Heart right ventricle (tissue), 16 donors: ENCODE results near the gene LASP1. TPM values are rescaled to one million over a fixed set of nuclear protein-coding genes. Genes with fewer than 3 reads are reported as not detected.

Source experiments
- ATAC-seq, 8 donors: fragments of 200-7000 bp; cut with Tn5 transposase; one replicate each; pipeline ENCODE4 v1.9.1; 2020; ENCODE audit warnings: mild to moderate bottlenecking in 8 of 8, moderate library complexity in 8 of 8, moderate number of reproducible peaks in 1 of 8
- DNase-seq, 2 donors: peaks; one replicate each; pipeline ENCODE4 v3.0.0-alpha.2; 2020
- H3K27ac ChIP-seq, 10 donors: fragments of 200-600 bp; sonication (generic) in 2 of 10; one replicate each; pipeline versions ENCODE4 v1.5.0 to v1.8.0; 2020 to 2022; ENCODE audit warnings: mild to moderate bottlenecking in 3 of 10
- H3K27me3 ChIP-seq, 7 donors: fragments of 200-600 bp; one replicate each; pipeline ENCODE4 v1.8.0; 2021 to 2022; ENCODE audit warnings: mild to moderate bottlenecking in 2 of 7
- H3K36me3 ChIP-seq, 9 donors: fragments of 200-600 bp; sonication (generic) in 1 of 9; one replicate each; pipeline versions ENCODE4 v1.5.0 to v1.8.0; 2020 to 2022; ENCODE audit warnings: mild to moderate bottlenecking in 2 of 9
- H3K4me1 ChIP-seq, 9 donors: fragments of 200-600 bp; sonication (generic) in 1 of 9; one replicate each; pipeline versions ENCODE4 v1.5.0 to v1.8.0; 2020 to 2022; ENCODE audit warnings: mild to moderate bottlenecking in 4 of 9
- H3K4me3 ChIP-seq, 10 donors: fragments of 200-600 bp; sonication (generic) in 2 of 10; one replicate each; pipeline versions ENCODE4 v1.5.0 to v1.8.0; 2020 to 2022; ENCODE audit warnings: mild to moderate bottlenecking in 7 of 10, moderate library complexity in 2 of 10
- H3K9me3 ChIP-seq, 11 donors: fragments of 200-600 bp in 10 of 11; sonication (generic) in 2 of 11; one replicate each; pipeline versions ENCODE4 v1.5.0 to v1.8.0; 2013 to 2022; ENCODE audit warnings: mild to moderate bottlenecking in 2 of 11, control low read depth in 1 of 11, moderate library complexity in 1 of 11
- WGBS, 2 donors: extraction: QIAGEN DNeasy Blood & Tissue Kit; methylation state at CpG; one replicate each; pipeline ENCODE4 v1.1.7; 2013; ENCODE audit warnings: inconsistent platforms in 1 of 2; 5-methylcytosine and 5-hydroxymethylcytosine counted together
- intact Hi-C, 10 donors: fragments of 100-400 bp; cut with DNase I; formaldehyde crosslinking; loops; one replicate each; pipeline versions ENCODE4 v1.11.1 to v1.14.2; 2022
- polyA plus RNA-seq, 2 donors: library from polyadenylated mRNA; stranded (reverse); fragments of 200-250 nt; gene quantifications; one replicate each; pipeline ENCODE4 v1.2.3, GENCODE V29; 2013
- total RNA-seq, 10 donors: library from RNA; stranded (reverse); fragmentation: NEBNext Ultra II Directional in 3 of 10; extraction: Animal tissue kit (Norgen Biotek cat#: 25700) in 3 of 10; gene quantifications; one replicate each; pipeline versions ENCODE4 v1.2.1 to v1.2.4, GENCODE V29; 2021 to 2023
- TF ChIP-seq, protein P1 (sequence below), 9 donors: fragments of 200-600 bp; sonication (generic) in 2 of 9; IDR thresholded peaks; one replicate each; pipeline versions ENCODE4 v1.5.0 to v1.8.0; 2021 to 2022; ENCODE audit warnings: antibody characterized with exemption in 9 of 9, mild to moderate bottlenecking in 5 of 9, moderate library complexity in 1 of 9
- donor health status: Arrhythmogenic right ventricular cardiomyopathy.
- donor health status: ischemic (EF 13 %, LVEDD 7.1; RV severe dilation, severe dysfunction).
- donor health status: healthy with polysubstance abuse.
- donor health status: DM: no; HTN: yes; CAD: no.
- donor health status: DM: no; HTN: no; CAD: no.
- donor health status: ischemic (EF 25% LVEDD 6.9; RV normal size, moderate dysfunction).
- donor health status: ischemic (EF 25% LVEDD 5.7; RV mildly dilated, moderate dysfunction).
- donor health status: healthy.
- donor health status: DM: yes; HTN: yes; CAD: no.
- donor health status: Ischemic cardiomyopathy.
- donor health status: ischemic (EF 35%, LVEDD 5.7; RV mildly dilated, moderate dysfunction).
- donor health status: nonischemic (EF 11% LVEDD 7.7; RV severe dilation, severe dysfunction).
- donor health status: DM: yes; HTN: yes; CAD: no.
- donor health status: PGD.
- donor health status: ischemic (EF 29% LVEDD 5.4; RV normal size, mild dysfunction).
- donor health status: nonischemic (EF 23%, LVEDD 6.1; RV moderate dilation, normal function).

LASP1 gene
- total and polyA plus RNA-seq, 12 donors: 19.5 to 56.9 (median 23.0) TPM

DNA sequence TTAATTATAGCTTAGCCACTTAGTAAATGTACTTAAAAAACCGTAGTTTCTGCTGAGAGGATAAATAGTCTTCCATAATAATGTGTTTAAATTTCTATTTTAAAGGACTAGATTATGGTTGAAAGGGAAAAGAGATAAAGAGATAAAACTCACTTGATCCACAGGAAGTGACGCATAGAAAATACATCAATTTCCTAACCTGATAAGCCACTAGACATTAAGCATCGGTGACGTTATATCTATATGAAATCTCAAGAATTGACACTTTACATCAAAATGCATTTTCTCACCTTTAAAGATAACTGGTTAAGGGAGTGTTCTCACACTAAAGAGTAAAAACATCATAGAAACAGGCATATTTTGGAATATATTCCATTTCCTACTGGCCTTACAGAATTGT, 91.6 kb downstream of the LASP1 start:
- no peaks in the 10 kb centered on the region for H3K36me3 ChIP-seq
- H3K9me3 ChIP-seq: no peaks in the 10 kb centered on the region
- intact Hi-C loops: loop anchor here in 1 of 10 donors (10.0 kb wide), 1 partner anchor 87 kb away; the partner anchor contains the start of gene LASP1
- WGBS, 2 donors: 59 to 62% methylated on average over 4 of the region's 4 CpGs
- no peak for DNase-seq
- TF ChIP-seq, protein P1, sequence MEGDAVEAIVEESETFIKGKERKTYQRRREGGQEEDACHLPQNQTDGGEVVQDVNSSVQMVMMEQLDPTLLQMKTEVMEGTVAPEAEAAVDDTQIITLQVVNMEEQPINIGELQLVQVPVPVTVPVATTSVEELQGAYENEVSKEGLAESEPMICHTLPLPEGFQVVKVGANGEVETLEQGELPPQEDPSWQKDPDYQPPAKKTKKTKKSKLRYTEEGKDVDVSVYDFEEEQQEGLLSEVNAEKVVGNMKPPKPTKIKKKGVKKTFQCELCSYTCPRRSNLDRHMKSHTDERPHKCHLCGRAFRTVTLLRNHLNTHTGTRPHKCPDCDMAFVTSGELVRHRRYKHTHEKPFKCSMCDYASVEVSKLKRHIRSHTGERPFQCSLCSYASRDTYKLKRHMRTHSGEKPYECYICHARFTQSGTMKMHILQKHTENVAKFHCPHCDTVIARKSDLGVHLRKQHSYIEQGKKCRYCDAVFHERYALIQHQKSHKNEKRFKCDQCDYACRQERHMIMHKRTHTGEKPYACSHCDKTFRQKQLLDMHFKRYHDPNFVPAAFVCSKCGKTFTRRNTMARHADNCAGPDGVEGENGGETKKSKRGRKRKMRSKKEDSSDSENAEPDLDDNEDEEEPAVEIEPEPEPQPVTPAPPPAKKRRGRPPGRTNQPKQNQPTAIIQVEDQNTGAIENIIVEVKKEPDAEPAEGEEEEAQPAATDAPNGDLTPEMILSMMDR (IDR thresholded peaks at IDR 0.05): no peak
- no peak overlapping the region for H3K4me3 ChIP-seq
- no peak for ATAC-seq
- H3K27ac ChIP-seq: no peak overlapping the region
- no peaks in the 10 kb centered on the region for H3K27me3 ChIP-seq
- H3K4me1 ChIP-seq: no peaks in the 10 kb centered on the region

GRCh38 chr17:38967290-38967738, 97.5 kb downstream of the LASP1 start, which contains the start of gene FBXO47:
TSS of gene FBXO47 (minus strand) at chr17:38967403. CDS start at chr17:38963025, 4,378 bp downstream.
- H3K36me3 ChIP-seq: no peaks in the 10 kb centered on the region
- H3K27ac ChIP-seq: peak within 1 kb of the TSS; percentile 12 to 87 (median 72)
- TF ChIP-seq, protein P1 (IDR thresholded peaks at IDR 0.05): peak in 6 of 9 donors; percentile 20 to 59 (median 36)
- DNase-seq (peak; percentile 92 to 97), ATAC-seq (peak; percentile 97 to 100 (median 99))
- no peaks in the 10 kb centered on the region for H3K27me3 ChIP-seq
- intact Hi-C loops: loop anchor here in 3 of 10 donors (2.0 to 10.0 kb wide), 4 partner anchors 93 to 185 kb away; partner anchors contain the start of genes LASP1 (in 2 of the 3) and PLXDC1 (in 1 of the 3)
- H3K4me3 ChIP-seq: peak within 1 kb of the TSS in 9 of 10 donors; percentile 4 to 52 (median 35)
- WGBS, 2 donors: 6 to 13% methylated on average over 21 of the region's 21 CpGs
- H3K4me1 ChIP-seq: peaks cover 0 to 11% (median 0%) of the 10 kb centered on the region in 9 donors
- H3K9me3 ChIP-seq: no peaks in the 10 kb centered on the region

- TF ChIP-seq, protein P1 (IDR thresholded peaks at IDR 0.05): no peak
- Histone ChIP-seq H3K36me3 (no peaks in the 10 kb centered on the region), H3K27me3 (no peaks in the 10 kb centered on the region), H3K27ac (no peak overlapping the region), H3K9me3 (no peaks in the 10 kb centered on the region), H3K4me3 (no peak overlapping the region), H3K4me1 (peaks cover 0 to 11% (median 0%) of the 10 kb centered on the region in 9 donors)
- intact Hi-C loops: loop anchor here in 3 of 10 donors (5.0 to 10.0 kb wide), 3 partner anchors 94 to 183 kb away; partner anchors contain the start of genes LASP1 (in 2 of the 3) and PLXDC1 (in 1 of the 3)
- WGBS, 2 donors: 62 to 72% methylated on average over 4 of the region's 4 CpGs
- no peak for ATAC-seq
- DNase-seq: peak in 1 of 2 donors; percentile 17
These were observed 99.4 kb downstream of the LASP1 start for GRCh38 chr17:38969281-38969680.

GRCh38 chr17:38970128-38970527, 100.3 kb downstream of the LASP1 start:
- H3K36me3 ChIP-seq: no peaks in the 10 kb centered on the region
- TF ChIP-seq, protein P1 (IDR thresholded peaks at IDR 0.05): no peak
- no peaks in the 10 kb centered on the region for H3K27me3 ChIP-seq
- ATAC-seq (no peak), DNase-seq (no peak)
- H3K4me1 ChIP-seq: peaks cover 0 to 11% (median 0%) of the 10 kb centered on the region in 9 donors
- H3K27ac ChIP-seq: no peak overlapping the region
- 80 to 84% methylated on average over 4 of the region's 4 CpGs for WGBS, 2 donors
- no peak overlapping the region for H3K4me3 ChIP-seq
- intact Hi-C loops: loop anchor here in 3 of 10 donors (10.0 kb wide), 2 partner anchors 265 to 275 kb away; no protein-coding TSS in a partner anchor
- H3K9me3 ChIP-seq: no peaks in the 10 kb centered on the region
